Endodermal cell (in vitro differentiated cells): Measurements from ENCODE around the gene BAHCC1. TPM values are rescaled to one million over a fixed set of nuclear protein-coding genes. Genes with fewer than 3 reads are reported as not detected.

Source experiments
- DNase-seq: peaks from one replicate; pipeline ENCODE4 v3.0.0-alpha.2; 2017
- H3K27ac ChIP-seq: 2 replicates; pipeline ENCODE4 v1.5.1; 2013; ENCODE audit warnings: mild to moderate bottlenecking, low read depth, low read length, moderate library complexity
- H3K27me3 ChIP-seq: 2 replicates; pipeline ENCODE4 v1.6.1; 2013; ENCODE audit warnings: mild to moderate bottlenecking, low read length, moderate library complexity; ENCODE audit not compliant: insufficient read depth, control insufficient read depth, poor library complexity, severe bottlenecking
- H3K36me3 ChIP-seq: 2 replicates; pipeline ENCODE4 v1.7.0; 2013; ENCODE audit warnings: mild to moderate bottlenecking, low read length, moderate library complexity; ENCODE audit not compliant: control insufficient read depth, insufficient read depth
- H3K4me1 ChIP-seq: one replicate; pipeline ENCODE4 v1.7.0; 2013; ENCODE audit warnings: low read length; ENCODE audit not compliant: control insufficient read depth, insufficient read depth
- H3K4me3 ChIP-seq: 2 replicates; pipeline ENCODE4 v1.5.1; 2013; ENCODE audit warnings: mild to moderate bottlenecking, low read length, moderate library complexity
- H3K9ac ChIP-seq: 2 replicates; pipeline ENCODE4 v1.6.1; 2013; ENCODE audit warnings: mild to moderate bottlenecking, low read length, moderate library complexity; ENCODE audit not compliant: poor library complexity, severe bottlenecking; ENCODE audit errors: extremely low read depth
- H3K9me3 ChIP-seq: 2 replicates; pipeline ENCODE4 v1.6.1; 2013; ENCODE audit warnings: mild to moderate bottlenecking, low read length, moderate library complexity; ENCODE audit not compliant: control insufficient read depth
- H3K27ac Mint-ChIP-seq: 2 replicates; pipeline ENCODE4 v1.8.0; 2020; ENCODE audit warnings: mixed read lengths
- H3K27me3 Mint-ChIP-seq: 2 replicates; pipeline ENCODE4 v1.8.0; 2021; ENCODE audit warnings: mild to moderate bottlenecking, mixed read lengths; ENCODE audit not compliant: insufficient read depth
- H3K36me3 Mint-ChIP-seq: 2 replicates; pipeline ENCODE4 v1.8.0; 2020; ENCODE audit warnings: low read depth, mixed read lengths
- H3K4me1 Mint-ChIP-seq: 2 replicates; pipeline ENCODE4 v1.8.0; 2020; ENCODE audit warnings: mixed read lengths
- H3K4me3 Mint-ChIP-seq: 2 replicates; pipeline ENCODE4 v1.8.0; 2020; ENCODE audit warnings: mild to moderate bottlenecking, moderate library complexity, mixed read lengths
- H3K9me3 Mint-ChIP-seq: 2 replicates; pipeline ENCODE4 v1.8.0; 2020; ENCODE audit warnings: mild to moderate bottlenecking, mixed read lengths
- CTCF ChIP-seq: fragments of 200-600 bp; sonication (generic); conservative IDR thresholded peaks from 2 replicates; pipeline ENCODE4 v1.5.0; 2021; ENCODE audit warnings: antibody characterized with exemption, mild to moderate bottlenecking
- WGBS, 2 experiments: methylation state at CpG; one replicate each; pipeline versions ENCODE4 v1.1.5 to v1.1.7; 2013; ENCODE audit warnings: missing lambda C conversion rate in 2 of 2, mixed read lengths in 1 of 2; ENCODE audit not compliant: insufficient coverage in 1 of 2, insufficient read length in 1 of 2; 5-methylcytosine and 5-hydroxymethylcytosine counted together
- total RNA-seq, 2 donors: library from RNA; stranded (reverse); fragmentation: NEBNext Ultra II Directional in 1 of 2; extraction: Animal tissue kit (Norgen Biotek cat#: 25700) in 1 of 2; gene quantifications; 2 replicates in 1 of 2; 3 replicates in 1 of 2; pipeline ENCODE4 v1.2.1, GENCODE V29; 2021

Gene BAHCC1
- total RNA-seq, 2 donors from 2014 or later, result 63.9 to 78.1 TPM

GRCh38 chr17:81401723-81402529, 6.7 kb downstream of the BAHCC1 start:
- 42% methylated on average over 18 to 19 of the region's 19 CpGs for WGBS, 2 experiments
- Mint-ChIP-seq H3K9me3 (no peaks in the 10 kb centered on the region), H3K4me3 (peak overlapping the region; percentile 87), H3K27ac (peak overlapping the region; percentile 91), H3K4me1 (peaks cover 33% of the 10 kb centered on the region), H3K36me3 (peaks cover 12% of the 10 kb centered on the region), H3K27me3 (peaks cover 31% of the 10 kb centered on the region)
- TF ChIP-seq CTCF, result peak; percentile 68
- Histone ChIP-seq H3K9ac (peak overlapping the region; percentile 76), H3K4me3 (no peak overlapping the region), H3K9me3 (no peaks in the 10 kb centered on the region), H3K4me1 (peaks cover 9% of the 10 kb centered on the region), H3K27me3 (no peaks in the 10 kb centered on the region), H3K36me3 (no peaks in the 10 kb centered on the region), H3K27ac (peak overlapping the region; percentile 73)
- DNase-seq, result peak; percentile 92

GRCh38 chr17:81402530-81402941, 7.3 kb downstream of the BAHCC1 start:
- no peaks in the 10 kb centered on the region for H3K27me3 ChIP-seq
- Mint-ChIP-seq H3K36me3 (peaks cover 12% of the 10 kb centered on the region), H3K4me1 (peaks cover 33% of the 10 kb centered on the region), H3K27me3 (peaks cover 31% of the 10 kb centered on the region), H3K4me3 (peak overlapping the region; percentile 87), H3K27ac (no peak overlapping the region), H3K9me3 (no peaks in the 10 kb centered on the region)
- H3K4me1 ChIP-seq, result peaks cover 9% of the 10 kb centered on the region
- no peaks in the 10 kb centered on the region for H3K9me3 ChIP-seq
- no peaks in the 10 kb centered on the region for H3K36me3 ChIP-seq
- WGBS, 2 experiments, result 73 to 77% methylated on average over 7 to 9 of the region's 9 CpGs
- peak overlapping the region; percentile 17 for H3K27ac ChIP-seq
- TF ChIP-seq CTCF, result no peak
- no peak overlapping the region for H3K4me3 ChIP-seq
- H3K9ac ChIP-seq, result no peak overlapping the region
- no peak for DNase-seq

GRCh38 chr17:81402981-81403467, 7.8 kb downstream of the BAHCC1 start:
- 54 to 63% methylated on average over 4 to 9 of the region's 9 CpGs for WGBS, 2 experiments
- no peaks in the 10 kb centered on the region for H3K9me3 Mint-ChIP-seq
- Histone ChIP-seq H3K27ac (no peak overlapping the region), H3K9me3 (no peaks in the 10 kb centered on the region), H3K36me3 (no peaks in the 10 kb centered on the region), H3K9ac (no peak overlapping the region), H3K27me3 (no peaks in the 10 kb centered on the region), H3K4me3 (no peak overlapping the region), H3K4me1 (peaks cover 9% of the 10 kb centered on the region)
- H3K27me3 Mint-ChIP-seq, result peaks cover 26% of the 10 kb centered on the region
- DNase-seq, result peak; percentile 85
- peak; percentile 47 for TF ChIP-seq CTCF
- H3K4me1 Mint-ChIP-seq, result peaks cover 33% of the 10 kb centered on the region
- peak overlapping the region; percentile 87 for H3K4me3 Mint-ChIP-seq
- peak overlapping the region; percentile 56 for H3K27ac Mint-ChIP-seq
- H3K36me3 Mint-ChIP-seq, result peaks cover 12% of the 10 kb centered on the region
